PC-9 (cell line): Measurements from ENCODE around the gene IFNLR1. TPM values are rescaled to one million over a fixed set of nuclear protein-coding genes. Genes with fewer than 3 reads are reported as not detected.

ENCODE experiments used
- BruUV-seq: library from RNA; stranded (reverse); fragments of 400-500 nt; replicated peaks from 2 replicates; lab custom pipeline; 2021; lab: Mats Ljungman, UMichigan
- CTCF ChIA-PET: fragments of 300-600 bp; sonication (Branson Sonifier 250); formaldehyde crosslinking; loops from one replicate; lab custom pipeline; 2022; ENCODE audit warnings: antibody characterized with exemption; lab: Charles Lee
- POLR2A ChIA-PET: fragments of 300-600 bp; sonication (Branson Sonifier 250); formaldehyde crosslinking; loops from one replicate; lab custom pipeline; 2022; ENCODE audit warnings: antibody characterized with exemption; ENCODE audit not compliant: unreplicated experiment; lab: Charles Lee
- DNase-seq, 2 experiments: peaks; one replicate each; pipeline versions ENCODE4 v3.0.0 to v3.0.0-alpha.2; 2015 to 2022; ENCODE audit warnings: mixed read lengths in 1 of 2
- H2AFZ ChIP-seq: fragments of 200-600 bp; sonication (generic); 2 replicates; pipeline ENCODE4 v1.8.1; 2017; ENCODE audit warnings: antibody characterized with exemption
- H3F3A ChIP-seq: fragments of 200-600 bp; sonication (generic); 2 replicates; pipeline ENCODE4 v1.8.1; 2017; ENCODE audit warnings: antibody characterized with exemption, mild to moderate bottlenecking, low read depth; ENCODE audit not compliant: insufficient read depth
- H3K27ac ChIP-seq: fragments of 200-600 bp; sonication (generic); 2 replicates; pipeline ENCODE4 v1.6.1; 2016; ENCODE audit warnings: mixed run types
- H3K27me3 ChIP-seq: fragments of 200-600 bp; sonication (generic); 2 replicates; pipeline ENCODE4 v1.6.1; 2016; ENCODE audit warnings: low read depth, mixed run types; ENCODE audit not compliant: insufficient read depth
- H3K36me3 ChIP-seq: fragments of 200-600 bp; sonication (generic); 2 replicates; pipeline ENCODE4 v1.6.1; 2016; ENCODE audit warnings: low read depth, mixed run types
- H3K4me1 ChIP-seq: fragments of 200-600 bp; sonication (generic); replicated peaks from 2 replicates; pipeline ENCODE4 v1.6.1; 2016; ENCODE audit warnings: mixed run types; ENCODE audit not compliant: insufficient read depth
- H3K4me2 ChIP-seq: fragments of 200-600 bp; sonication (generic); 2 replicates; pipeline ENCODE4 v1.6.1; 2017; ENCODE audit warnings: mixed run types
- H3K4me3 ChIP-seq: fragments of 200-600 bp; sonication (generic); 2 replicates; pipeline ENCODE4 v1.6.1; 2016; ENCODE audit warnings: mixed run types
- H3K79me2 ChIP-seq: fragments of 200-600 bp; sonication (generic); 2 replicates; pipeline ENCODE4 v1.6.1; 2017; ENCODE audit warnings: low read depth, mixed run types
- H3K9me2 ChIP-seq: fragments of 200-600 bp; sonication (generic); 2 replicates; pipeline ENCODE4 v1.8.1; 2017; ENCODE audit warnings: mild to moderate bottlenecking; ENCODE audit not compliant: insufficient read depth
- H3K9me3 ChIP-seq: fragments of 200-600 bp; sonication (generic); 2 replicates; pipeline ENCODE4 v1.8.1; 2016; ENCODE audit warnings: low read depth; ENCODE audit not compliant: insufficient read depth
- H4K20me1 ChIP-seq: fragments of 200-600 bp; sonication (generic); 2 replicates; pipeline ENCODE4 v1.8.1; 2017; ENCODE audit not compliant: insufficient read depth
- EZH2 ChIP-seq: fragments of 200-600 bp; sonication (generic); IDR thresholded peaks from 2 replicates; pipeline ENCODE4 v1.8.0; 2017; ENCODE audit warnings: antibody characterized with exemption, low read depth
- intact Hi-C: fragments of 100-400 bp; cut with micrococcal nuclease; formaldehyde crosslinking; loops from one replicate; pipeline ENCODE4 v1.10.0; 2022; ENCODE audit not compliant: unreplicated experiment
- total RNA-seq: library from RNA; stranded (reverse); gene quantifications from 2 replicates; pipeline ENCODE4 v1.2.3, GENCODE V29; 2021
- TF ChIP-seq, protein P1 (sequence below): fragments of 200-600 bp; sonication (generic); conservative IDR thresholded peaks from 2 replicates; pipeline ENCODE4 v1.6.1; 2017; ENCODE audit warnings: mixed run types, antibody characterized with exemption, mild to moderate bottlenecking, moderate library complexity

IFNLR1 gene
- total RNA-seq, 1 experiment from 2014 or later, result 5.5 TPM

DNA sequence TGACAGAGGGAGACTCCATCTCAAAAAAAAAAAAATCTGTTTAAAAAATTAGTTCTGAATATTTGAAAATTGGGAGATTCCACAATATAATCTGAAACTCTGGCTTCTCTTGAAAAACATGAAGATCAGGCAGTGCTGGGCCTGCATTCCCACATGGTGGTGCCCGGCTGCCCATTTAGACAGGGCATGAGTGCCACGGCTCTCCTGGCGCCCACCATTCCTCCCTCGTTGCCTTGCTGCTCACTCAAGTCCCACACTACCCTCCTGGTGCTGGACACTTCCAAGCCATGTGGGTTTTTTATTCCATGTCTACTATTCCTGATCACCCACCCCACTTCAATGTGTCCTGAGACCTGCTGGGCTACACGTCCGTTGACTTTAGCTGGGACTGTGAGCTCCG lies 64.3 kb downstream of the IFNLR1 start:
- H3K27ac ChIP-seq, result no peak overlapping the region
- POLR2A ChIA-PET, result no interaction called here
- no peak for DNase-seq
- peaks cover 14% of the 10 kb centered on the region for H3K4me1 ChIP-seq
- no peaks in the 10 kb centered on the region for H3K27me3 ChIP-seq
- no peaks in the 10 kb centered on the region for H4K20me1 ChIP-seq
- no peaks in the 10 kb centered on the region for H3K9me3 ChIP-seq
- CTCF ChIA-PET, result no interaction called here
- no peaks in the 10 kb centered on the region for H3F3A ChIP-seq
- no peaks in the 10 kb centered on the region for H3K79me2 ChIP-seq
- H3K9me2 ChIP-seq, result no peaks in the 10 kb centered on the region
- H3K4me3 ChIP-seq, result no peak overlapping the region
- TF ChIP-seq EZH2, result no peak
- TF ChIP-seq, protein P1, sequence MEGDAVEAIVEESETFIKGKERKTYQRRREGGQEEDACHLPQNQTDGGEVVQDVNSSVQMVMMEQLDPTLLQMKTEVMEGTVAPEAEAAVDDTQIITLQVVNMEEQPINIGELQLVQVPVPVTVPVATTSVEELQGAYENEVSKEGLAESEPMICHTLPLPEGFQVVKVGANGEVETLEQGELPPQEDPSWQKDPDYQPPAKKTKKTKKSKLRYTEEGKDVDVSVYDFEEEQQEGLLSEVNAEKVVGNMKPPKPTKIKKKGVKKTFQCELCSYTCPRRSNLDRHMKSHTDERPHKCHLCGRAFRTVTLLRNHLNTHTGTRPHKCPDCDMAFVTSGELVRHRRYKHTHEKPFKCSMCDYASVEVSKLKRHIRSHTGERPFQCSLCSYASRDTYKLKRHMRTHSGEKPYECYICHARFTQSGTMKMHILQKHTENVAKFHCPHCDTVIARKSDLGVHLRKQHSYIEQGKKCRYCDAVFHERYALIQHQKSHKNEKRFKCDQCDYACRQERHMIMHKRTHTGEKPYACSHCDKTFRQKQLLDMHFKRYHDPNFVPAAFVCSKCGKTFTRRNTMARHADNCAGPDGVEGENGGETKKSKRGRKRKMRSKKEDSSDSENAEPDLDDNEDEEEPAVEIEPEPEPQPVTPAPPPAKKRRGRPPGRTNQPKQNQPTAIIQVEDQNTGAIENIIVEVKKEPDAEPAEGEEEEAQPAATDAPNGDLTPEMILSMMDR, result no peak
- intact Hi-C loops, result no loop called here
- no peak overlapping the region for H3K4me2 ChIP-seq
- no peak overlapping the region for H2AFZ ChIP-seq
- BruUV-seq, result no TSS peak
- no peaks in the 10 kb centered on the region for H3K36me3 ChIP-seq

DNA sequence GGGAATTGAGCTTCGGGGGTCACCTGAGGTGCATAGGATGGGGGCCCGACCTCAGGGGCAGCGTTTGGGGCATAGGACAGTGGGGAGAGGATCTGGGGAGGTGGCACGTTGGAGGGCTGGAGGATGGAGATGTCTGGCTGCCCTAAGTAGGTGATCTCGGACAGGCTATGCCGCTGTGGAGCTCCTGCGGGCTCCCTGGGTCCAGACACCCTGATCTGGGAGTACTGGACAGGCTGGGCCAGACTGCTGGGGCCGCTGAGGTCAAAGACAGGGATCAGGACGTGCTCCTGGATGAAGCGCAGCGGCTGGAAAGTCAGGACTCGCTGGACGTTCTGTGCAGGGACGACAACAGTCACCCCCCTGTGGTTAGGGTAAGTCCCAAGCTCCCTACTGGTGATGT lies 65.7 kb downstream of the IFNLR1 start:
- no peak for TF ChIP-seq EZH2
- TF ChIP-seq, protein P1, result no peak
- Histone ChIP-seq H3K27ac (no peak overlapping the region), H3K4me1 (peaks cover 20% of the 10 kb centered on the region), H3K27me3 (no peaks in the 10 kb centered on the region), H4K20me1 (no peaks in the 10 kb centered on the region), H3K79me2 (no peaks in the 10 kb centered on the region), H3K9me2 (no peaks in the 10 kb centered on the region), H3K36me3 (no peaks in the 10 kb centered on the region), H2AFZ (no peak overlapping the region), H3K4me3 (no peak overlapping the region), H3F3A (no peaks in the 10 kb centered on the region), H3K4me2 (no peak overlapping the region), H3K9me3 (no peaks in the 10 kb centered on the region)
- CTCF ChIA-PET, result no interaction called here
- intact Hi-C loops, result no loop called here
- no TSS peak for BruUV-seq
- no peak for DNase-seq
- POLR2A ChIA-PET, result interaction anchor here (0.6 kb wide), 1 partner anchor 30 kb away, joined by 3 read pairs; no protein-coding TSS in a partner anchor

DNA sequence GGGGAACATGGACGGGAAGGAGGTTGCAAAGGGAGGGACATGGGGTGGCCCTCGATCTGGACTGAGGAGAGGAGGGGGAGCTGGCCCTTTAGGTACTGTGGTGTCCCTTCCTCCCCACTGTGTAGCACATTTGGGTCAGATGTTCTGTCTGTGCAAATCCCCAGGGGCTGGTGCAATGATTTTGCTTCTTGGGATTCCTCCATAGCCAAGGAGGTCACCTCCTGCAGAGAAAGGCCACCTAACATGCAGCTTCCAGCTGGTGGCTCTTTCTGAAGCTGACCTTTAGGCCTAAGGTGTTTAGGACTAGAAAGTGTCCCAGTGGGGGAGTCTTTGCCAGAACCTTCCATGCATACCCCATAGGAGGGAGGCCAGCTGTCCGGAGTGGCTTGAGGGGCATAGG lies 66.1 kb downstream of the IFNLR1 start:
- BruUV-seq, result no TSS peak
- Histone ChIP-seq H3K27me3 (no peaks in the 10 kb centered on the region), H4K20me1 (no peaks in the 10 kb centered on the region), H3K4me3 (no peak overlapping the region), H3K4me2 (no peak overlapping the region), H3K9me2 (no peaks in the 10 kb centered on the region), H2AFZ (no peak overlapping the region), H3K9me3 (no peaks in the 10 kb centered on the region), H3K79me2 (no peaks in the 10 kb centered on the region), H3K4me1 (peaks cover 20% of the 10 kb centered on the region), H3F3A (no peaks in the 10 kb centered on the region), H3K27ac (no peak overlapping the region), H3K36me3 (no peaks in the 10 kb centered on the region)
- TF ChIP-seq, protein P1, result no peak
- no peak for TF ChIP-seq EZH2
- DNase-seq, result no peak
- intact Hi-C loops, result no loop called here
- ChIA-PET CTCF (no interaction called here), POLR2A (interaction anchor here (0.6 kb wide), 1 partner anchor 31 kb away, joined by 3 read pairs; no protein-coding TSS in a partner anchor)
